Astrocyte (in vitro differentiated cells and primary cell): ENCODE results near the gene LHX1. TPM values are rescaled to one million over a fixed set of nuclear protein-coding genes. Genes with fewer than 3 reads are reported as not detected.

Experiments used
- DNase-seq: peaks from one replicate; pipeline ENCODE4 v3.0.0-alpha.2; 2010; ENCODE audit warnings: low read depth
- FAIRE-seq: peaks from 2 replicates; lab custom pipeline; 2011; peaks lifted over from hg19 to GRCh38; lab: Jason Lieb, UNC
- H2AFZ ChIP-seq: 2 replicates; pipeline ENCODE4 v1.6.0; 2012; ENCODE audit warnings: low read depth, low read length, inconsistent platforms
- H3K27ac ChIP-seq: 2 replicates; pipeline ENCODE4 v1.5.1; 2011; ENCODE audit warnings: low read depth, low read length, inconsistent platforms
- H3K27me3 ChIP-seq: 2 replicates; pipeline ENCODE4 v1.6.0; 2011; ENCODE audit warnings: low read length, inconsistent platforms; ENCODE audit not compliant: insufficient read depth
- H3K36me3 ChIP-seq: 2 replicates; pipeline ENCODE4 v1.5.1; 2011; ENCODE audit warnings: low read length, inconsistent platforms; ENCODE audit not compliant: insufficient read depth
- H3K4me1 ChIP-seq: 2 replicates; pipeline ENCODE4 v1.5.1; 2011; ENCODE audit warnings: low read length, inconsistent platforms; ENCODE audit not compliant: insufficient read depth
- H3K4me2 ChIP-seq: 2 replicates; pipeline ENCODE4 v1.6.0; 2012; ENCODE audit warnings: low read length, inconsistent platforms
- H3K4me3 ChIP-seq: 2 replicates; pipeline ENCODE4 v1.5.1; 2011; ENCODE audit warnings: low read depth, mild to moderate bottlenecking, low read length, inconsistent platforms; ENCODE audit not compliant: insufficient read depth
- H3K79me2 ChIP-seq: 2 replicates; pipeline ENCODE4 v1.6.0; 2012; ENCODE audit warnings: mild to moderate bottlenecking, low read length, inconsistent platforms; ENCODE audit not compliant: insufficient read depth
- H3K9ac ChIP-seq: 2 replicates; pipeline ENCODE4 v1.6.0; 2012; ENCODE audit warnings: mild to moderate bottlenecking, low read length, inconsistent platforms
- H3K9me3 ChIP-seq: 2 replicates; pipeline ENCODE4 v1.5.1; 2012; ENCODE audit warnings: low read depth, mild to moderate bottlenecking, low read length, inconsistent platforms; ENCODE audit not compliant: insufficient read depth
- H4K20me1 ChIP-seq: 2 replicates; pipeline ENCODE4 v1.6.0; 2012; ENCODE audit warnings: low read length, inconsistent platforms; ENCODE audit not compliant: insufficient read depth
- H3K27ac Mint-ChIP-seq: one replicate; pipeline ENCODE4 v1.8.0; 2021; ENCODE audit warnings: mild to moderate bottlenecking, mixed read lengths; ENCODE audit not compliant: unreplicated experiment
- H3K27me3 Mint-ChIP-seq: one replicate; pipeline ENCODE4 v1.8.0; 2021; ENCODE audit warnings: low read depth, mixed read lengths; ENCODE audit not compliant: unreplicated experiment
- H3K36me3 Mint-ChIP-seq: one replicate; pipeline ENCODE4 v1.8.0; 2021; ENCODE audit warnings: low read depth, mixed read lengths; ENCODE audit not compliant: unreplicated experiment
- H3K4me1 Mint-ChIP-seq: one replicate; pipeline ENCODE4 v1.8.0; 2021; ENCODE audit warnings: low read depth, mixed read lengths; ENCODE audit not compliant: unreplicated experiment
- H3K4me3 Mint-ChIP-seq: one replicate; pipeline ENCODE4 v1.8.0; 2021; ENCODE audit warnings: mild to moderate bottlenecking, moderate library complexity, mixed read lengths; ENCODE audit not compliant: unreplicated experiment
- H3K9me3 Mint-ChIP-seq: one replicate; pipeline ENCODE4 v1.8.0; 2021; ENCODE audit warnings: mild to moderate bottlenecking, mixed read lengths; ENCODE audit not compliant: unreplicated experiment
- EZH2 ChIP-seq: IDR thresholded peaks from 2 replicates; pipeline ENCODE4 v1.6.1; 2012; ENCODE audit warnings: mild to moderate bottlenecking, low read length, inconsistent platforms; ENCODE audit not compliant: insufficient read depth
- total RNA-seq: library from RNA; stranded (reverse); gene quantifications from 2 replicates; pipeline ENCODE4 v1.2.1, GENCODE V29; 2021
- TF ChIP-seq, protein P1 (sequence below): IDR thresholded peaks from 2 replicates; pipeline ENCODE4 v1.5.1; 2011; ENCODE audit warnings: low read depth, mild to moderate bottlenecking, inconsistent platforms, low read length, moderate library complexity; ENCODE audit not compliant: insufficient read depth

The LHX1 gene
- total RNA-seq, 1 donor from 2014 or later = 10.8 TPM

DNA sequence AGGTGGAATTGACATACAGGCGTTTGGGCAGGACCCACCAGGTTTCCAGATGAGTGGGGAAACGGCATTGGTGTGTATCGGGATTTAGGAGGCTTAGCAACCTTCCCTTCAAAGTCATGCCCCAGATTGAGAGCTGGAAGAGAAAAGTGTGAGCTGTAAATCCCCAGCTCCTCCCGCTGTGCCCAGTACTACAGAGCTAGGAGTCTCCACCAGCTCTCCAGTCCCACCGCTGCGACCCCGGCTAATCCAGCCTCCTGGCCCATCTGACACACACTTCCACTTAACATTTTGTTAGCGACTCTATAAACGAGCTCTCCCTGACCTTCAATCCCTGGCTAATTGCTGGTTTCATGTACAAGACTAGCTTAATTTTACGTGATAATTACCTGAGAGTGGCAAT is 29.9 kb upstream of the LHX1 start:
- Histone ChIP-seq H2AFZ (no peak overlapping the region), H3K27ac (no peak overlapping the region), H3K9ac (no peak overlapping the region), H3K4me1 (no peaks in the 10 kb centered on the region), H3K4me3 (no peak overlapping the region), H3K79me2 (no peaks in the 10 kb centered on the region), H3K4me2 (no peak overlapping the region), H3K9me3 (no peaks in the 10 kb centered on the region), H4K20me1 (no peaks in the 10 kb centered on the region), H3K36me3 (no peaks in the 10 kb centered on the region), H3K27me3 (peaks cover 5% of the 10 kb centered on the region)
- peaks cover 23% of the 10 kb centered on the region for H3K27me3 Mint-ChIP-seq
- no peak for TF ChIP-seq EZH2
- TF ChIP-seq, protein P1, sequence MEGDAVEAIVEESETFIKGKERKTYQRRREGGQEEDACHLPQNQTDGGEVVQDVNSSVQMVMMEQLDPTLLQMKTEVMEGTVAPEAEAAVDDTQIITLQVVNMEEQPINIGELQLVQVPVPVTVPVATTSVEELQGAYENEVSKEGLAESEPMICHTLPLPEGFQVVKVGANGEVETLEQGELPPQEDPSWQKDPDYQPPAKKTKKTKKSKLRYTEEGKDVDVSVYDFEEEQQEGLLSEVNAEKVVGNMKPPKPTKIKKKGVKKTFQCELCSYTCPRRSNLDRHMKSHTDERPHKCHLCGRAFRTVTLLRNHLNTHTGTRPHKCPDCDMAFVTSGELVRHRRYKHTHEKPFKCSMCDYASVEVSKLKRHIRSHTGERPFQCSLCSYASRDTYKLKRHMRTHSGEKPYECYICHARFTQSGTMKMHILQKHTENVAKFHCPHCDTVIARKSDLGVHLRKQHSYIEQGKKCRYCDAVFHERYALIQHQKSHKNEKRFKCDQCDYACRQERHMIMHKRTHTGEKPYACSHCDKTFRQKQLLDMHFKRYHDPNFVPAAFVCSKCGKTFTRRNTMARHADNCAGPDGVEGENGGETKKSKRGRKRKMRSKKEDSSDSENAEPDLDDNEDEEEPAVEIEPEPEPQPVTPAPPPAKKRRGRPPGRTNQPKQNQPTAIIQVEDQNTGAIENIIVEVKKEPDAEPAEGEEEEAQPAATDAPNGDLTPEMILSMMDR = no peak
- peak overlapping the region; percentile 45 for H3K4me3 Mint-ChIP-seq
- DNase-seq (no peak), FAIRE-seq (no peak)
- peaks cover 4% of the 10 kb centered on the region for H3K4me1 Mint-ChIP-seq
- H3K9me3 Mint-ChIP-seq = no peaks in the 10 kb centered on the region
- no peaks in the 10 kb centered on the region for H3K36me3 Mint-ChIP-seq
- no peak overlapping the region for H3K27ac Mint-ChIP-seq

DNA sequence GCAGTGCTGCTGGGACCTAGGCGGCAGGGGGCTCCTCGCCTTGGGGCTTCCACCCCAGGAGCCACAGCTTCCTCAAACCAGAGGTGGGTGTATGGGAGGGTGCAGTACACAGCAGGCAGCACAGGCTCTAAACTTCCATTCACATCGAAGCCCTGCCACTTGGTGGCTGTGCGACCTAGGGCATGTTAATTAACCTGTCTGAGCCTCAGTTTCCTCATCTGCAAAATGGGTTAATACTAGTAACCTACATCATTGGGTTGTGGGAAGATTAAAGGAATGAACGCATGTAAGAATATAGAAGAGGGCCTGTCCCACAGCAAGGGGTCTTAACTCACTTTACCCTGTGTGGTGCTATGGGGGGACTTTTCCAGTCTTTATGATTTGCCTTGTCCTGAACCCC is 26.8 kb upstream of the LHX1 start:
- H3K27ac Mint-ChIP-seq = no peak overlapping the region
- Histone ChIP-seq H3K4me1 (no peaks in the 10 kb centered on the region), H4K20me1 (no peaks in the 10 kb centered on the region), H3K4me3 (no peak overlapping the region), H3K79me2 (no peaks in the 10 kb centered on the region), H2AFZ (no peak overlapping the region), H3K9me3 (no peaks in the 10 kb centered on the region), H3K9ac (no peak overlapping the region), H3K4me2 (no peak overlapping the region), H3K27ac (no peak overlapping the region), H3K36me3 (no peaks in the 10 kb centered on the region), H3K27me3 (peaks cover 5% of the 10 kb centered on the region)
- FAIRE-seq (no peak), DNase-seq (no peak)
- no peak overlapping the region for H3K4me3 Mint-ChIP-seq
- H3K4me1 Mint-ChIP-seq = peaks cover 3% of the 10 kb centered on the region
- peaks cover 23% of the 10 kb centered on the region for H3K27me3 Mint-ChIP-seq
- no peaks in the 10 kb centered on the region for H3K36me3 Mint-ChIP-seq
- no peak for TF ChIP-seq EZH2
- TF ChIP-seq, protein P1 = no peak
- H3K9me3 Mint-ChIP-seq = no peaks in the 10 kb centered on the region

DNA sequence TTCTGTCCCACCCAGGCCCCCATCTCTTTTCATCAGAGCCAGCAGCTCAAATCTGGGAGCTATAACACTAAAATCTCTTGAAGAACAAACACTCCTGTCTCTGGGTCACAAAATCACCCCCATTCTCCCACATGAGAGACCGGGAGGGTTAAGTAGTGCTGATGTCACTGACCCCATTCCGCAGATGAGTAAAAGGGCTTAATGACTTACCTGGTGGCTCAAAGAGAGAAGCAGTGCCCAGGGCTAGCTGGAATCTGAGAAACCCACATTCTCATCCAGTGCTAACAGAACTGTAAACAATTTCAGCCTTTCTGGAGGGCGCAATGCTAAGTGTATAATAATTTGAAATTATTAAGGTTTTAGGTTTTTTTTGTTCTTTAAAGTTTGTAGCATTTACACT is 26.3 kb upstream of the LHX1 start:
- H3K4me1 Mint-ChIP-seq = peaks cover 3% of the 10 kb centered on the region
- no peak overlapping the region for H3K4me3 ChIP-seq
- H3K4me3 Mint-ChIP-seq = no peak overlapping the region
- no peak for TF ChIP-seq EZH2
- TF ChIP-seq, protein P1 = no peak
- H3K79me2 ChIP-seq = no peaks in the 10 kb centered on the region
- DNase-seq = no peak
- H3K9me3 Mint-ChIP-seq = no peaks in the 10 kb centered on the region
- H3K27ac Mint-ChIP-seq = no peak overlapping the region
- peaks cover 23% of the 10 kb centered on the region for H3K27me3 Mint-ChIP-seq
- no peak for FAIRE-seq
- no peaks in the 10 kb centered on the region for H3K4me1 ChIP-seq
- no peak overlapping the region for H3K9ac ChIP-seq
- H3K4me2 ChIP-seq = no peak overlapping the region
- no peak overlapping the region for H2AFZ ChIP-seq
- H3K36me3 ChIP-seq = no peaks in the 10 kb centered on the region
- no peaks in the 10 kb centered on the region for H3K9me3 ChIP-seq
- H3K27ac ChIP-seq = no peak overlapping the region
- no peaks in the 10 kb centered on the region for H3K36me3 Mint-ChIP-seq
- H4K20me1 ChIP-seq = no peaks in the 10 kb centered on the region
- peaks cover 5% of the 10 kb centered on the region for H3K27me3 ChIP-seq
